ENCODE data around the gene GPR137.
A peak's percentile ranks its signal among the peaks of the same experiment; 100 is the strongest.

GPR137 gene

DNA sequence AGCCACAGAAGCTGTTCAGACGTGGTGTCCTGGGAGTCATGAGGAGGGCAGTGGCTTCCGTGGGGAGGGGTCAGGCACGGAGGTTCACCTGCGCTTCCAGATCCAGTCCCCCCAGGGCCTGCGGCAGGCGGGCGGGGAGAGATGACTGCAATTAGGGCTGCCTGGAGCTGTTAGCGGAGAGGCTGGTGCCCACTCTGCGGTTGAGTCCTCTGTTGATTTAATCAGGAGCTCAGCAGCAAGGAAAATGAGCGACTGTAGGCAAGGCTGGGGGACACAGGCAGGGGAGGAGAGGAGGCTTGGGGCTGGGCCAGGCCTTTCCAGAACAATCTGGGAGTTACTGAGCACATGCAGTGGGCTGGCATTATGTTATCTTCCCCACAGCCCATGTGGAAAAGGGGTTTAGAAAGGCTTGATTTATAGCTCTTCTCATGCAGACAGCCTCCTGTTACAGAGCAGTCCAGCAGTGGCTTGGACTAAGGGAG is 21.2 kb upstream of the GPR137 start:
- no peak for DNase-seq (ENCODE audit: low spot score)

- no peak for DNase-seq (ENCODE audit: low spot score)
These were observed 20.2 kb upstream of the GPR137 start for GRCh38 chr11:64265176-64266160.

DNA sequence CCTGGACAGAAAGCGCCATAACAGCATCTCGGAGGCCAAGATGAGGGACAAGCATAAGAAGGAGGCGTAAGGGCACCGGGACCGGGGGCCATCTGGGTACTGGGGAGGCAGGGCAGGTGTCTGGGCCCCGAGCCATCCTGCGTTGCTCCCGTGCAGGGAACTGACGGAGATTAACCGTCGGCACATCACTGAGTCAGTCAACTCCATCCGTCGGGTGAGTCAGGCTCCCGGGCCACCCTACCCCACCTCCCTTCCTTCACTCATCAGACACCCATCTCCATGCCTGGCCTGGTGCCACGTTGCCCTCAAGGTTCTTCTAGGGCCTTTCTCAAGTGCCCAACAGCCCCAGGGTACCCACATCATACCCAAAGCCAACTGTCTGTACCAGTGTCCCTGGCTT is 19.3 kb upstream of the GPR137 start:
- no peak for DNase-seq (ENCODE audit: low spot score)

DNA sequence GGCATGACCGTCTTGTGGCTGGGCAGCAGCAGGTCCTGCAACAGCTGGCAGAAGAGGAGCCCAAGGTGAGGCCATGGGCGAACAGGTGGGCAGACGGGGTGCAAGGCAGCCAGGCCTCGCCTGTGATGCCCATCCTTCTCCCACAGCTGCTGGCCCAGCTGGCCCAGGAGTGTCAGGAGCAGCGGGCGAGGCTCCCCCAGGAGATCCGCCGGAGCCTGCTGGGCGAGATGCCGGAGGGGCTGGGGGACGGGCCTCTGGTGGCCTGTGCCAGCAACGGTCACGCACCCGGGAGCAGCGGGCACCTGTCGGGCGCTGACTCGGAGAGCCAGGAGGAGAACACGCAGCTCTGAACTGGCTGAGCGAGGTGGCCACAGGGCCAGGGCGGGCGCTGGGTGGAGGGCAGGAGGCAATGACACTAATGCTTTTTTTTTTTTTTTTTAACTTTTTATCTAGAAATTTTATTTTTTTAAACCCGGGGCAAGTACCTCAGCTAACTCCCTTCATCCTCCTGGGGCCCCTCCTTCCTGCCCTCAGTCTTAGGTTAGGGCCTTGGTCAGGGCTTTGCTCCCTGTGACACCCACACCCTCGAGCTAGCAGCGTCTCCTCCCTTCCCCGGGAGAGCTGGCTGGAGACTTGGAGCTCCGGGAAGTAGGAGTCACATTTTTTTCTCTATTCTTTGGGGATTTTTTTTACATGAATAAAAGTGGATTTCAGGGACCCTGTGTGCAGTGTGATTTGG is 18.3 kb upstream of the GPR137 start:
- no peak for DNase-seq (ENCODE audit: low spot score)

DNA sequence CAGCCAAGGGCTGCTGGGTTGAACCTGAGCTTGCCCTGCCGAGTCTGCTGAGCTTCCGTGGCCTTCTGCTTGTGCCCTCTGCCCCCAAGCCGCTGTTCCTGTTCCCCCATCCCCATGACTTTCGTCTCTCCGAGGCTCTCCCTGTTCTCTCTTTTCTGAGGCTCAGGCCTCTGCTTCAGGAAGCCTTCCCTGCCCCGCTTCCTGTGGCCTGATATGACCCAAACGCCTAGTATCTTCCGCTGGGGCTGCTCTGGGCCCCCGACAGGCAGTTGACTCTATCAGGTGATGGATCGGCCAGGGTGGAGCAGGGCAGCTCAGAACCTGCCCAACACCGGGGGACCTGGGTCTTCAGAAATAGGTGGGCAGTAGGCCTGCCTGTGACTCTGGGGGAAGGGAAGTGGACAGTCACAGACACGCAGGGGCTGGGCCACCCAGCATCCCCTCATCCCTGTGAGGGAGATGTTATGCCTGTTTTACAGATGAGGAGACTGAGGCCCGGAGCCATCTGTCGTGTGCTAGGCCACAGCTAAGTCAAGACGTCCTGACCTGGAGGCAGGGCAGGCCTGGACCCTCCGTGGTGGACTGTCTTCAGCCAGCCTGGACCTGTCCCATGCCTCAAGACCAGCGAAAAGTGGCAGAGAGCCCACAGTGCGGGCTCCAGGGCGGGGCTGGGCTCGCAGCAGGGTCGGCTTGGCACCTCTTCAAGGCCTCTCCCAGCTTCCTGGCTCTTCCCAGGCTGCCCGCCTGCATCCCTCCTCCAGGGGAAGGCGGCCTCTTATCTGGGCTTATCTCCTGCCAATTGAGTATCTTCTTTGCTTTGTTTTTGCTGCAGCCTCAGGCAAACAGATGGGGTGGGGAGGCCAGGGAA is 17.4 kb upstream of the GPR137 start:
- no peak for DNase-seq (ENCODE audit: low spot score)

- peak; percentile 60 for DNase-seq (ENCODE audit: low spot score)
These were observed 16.6 kb upstream of the GPR137 start for GRCh38 chr11:64268893-64269539.

DNA sequence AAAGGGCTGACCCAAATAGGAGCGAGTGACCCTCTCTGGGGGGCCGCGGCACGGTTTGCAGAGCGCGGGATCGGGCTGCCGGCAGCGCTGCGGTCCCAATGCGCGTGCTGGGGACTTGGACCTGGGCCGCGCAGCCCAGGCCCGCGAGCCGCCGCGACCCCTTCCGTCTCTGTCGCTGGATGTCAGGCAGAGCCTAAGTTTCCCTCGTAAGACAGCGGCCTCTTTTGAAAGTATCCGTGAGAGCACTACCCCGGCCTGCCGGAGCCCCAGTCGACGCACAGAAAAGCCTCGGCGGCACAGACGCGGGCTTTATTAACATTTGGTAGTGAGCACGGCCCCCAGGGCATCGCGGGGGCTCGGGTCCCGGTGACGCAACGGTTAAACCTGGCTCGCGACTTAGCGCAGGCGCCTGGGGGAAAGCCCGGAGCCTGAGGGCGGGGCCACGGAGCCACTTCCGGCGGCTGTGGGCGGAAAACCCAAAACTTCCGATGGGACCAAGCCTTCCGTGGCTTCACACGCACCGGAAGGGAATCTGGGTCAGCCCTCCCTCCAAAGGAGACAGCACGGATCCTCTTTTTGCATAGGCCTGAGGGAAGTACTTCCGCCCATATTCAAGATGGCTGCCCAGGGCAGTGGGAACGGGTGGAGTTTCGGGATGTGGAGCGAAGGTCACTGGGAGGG is 16.0 kb upstream of the GPR137 start:
- peak; percentile 100 for DNase-seq (ENCODE audit: low spot score)

DNA sequence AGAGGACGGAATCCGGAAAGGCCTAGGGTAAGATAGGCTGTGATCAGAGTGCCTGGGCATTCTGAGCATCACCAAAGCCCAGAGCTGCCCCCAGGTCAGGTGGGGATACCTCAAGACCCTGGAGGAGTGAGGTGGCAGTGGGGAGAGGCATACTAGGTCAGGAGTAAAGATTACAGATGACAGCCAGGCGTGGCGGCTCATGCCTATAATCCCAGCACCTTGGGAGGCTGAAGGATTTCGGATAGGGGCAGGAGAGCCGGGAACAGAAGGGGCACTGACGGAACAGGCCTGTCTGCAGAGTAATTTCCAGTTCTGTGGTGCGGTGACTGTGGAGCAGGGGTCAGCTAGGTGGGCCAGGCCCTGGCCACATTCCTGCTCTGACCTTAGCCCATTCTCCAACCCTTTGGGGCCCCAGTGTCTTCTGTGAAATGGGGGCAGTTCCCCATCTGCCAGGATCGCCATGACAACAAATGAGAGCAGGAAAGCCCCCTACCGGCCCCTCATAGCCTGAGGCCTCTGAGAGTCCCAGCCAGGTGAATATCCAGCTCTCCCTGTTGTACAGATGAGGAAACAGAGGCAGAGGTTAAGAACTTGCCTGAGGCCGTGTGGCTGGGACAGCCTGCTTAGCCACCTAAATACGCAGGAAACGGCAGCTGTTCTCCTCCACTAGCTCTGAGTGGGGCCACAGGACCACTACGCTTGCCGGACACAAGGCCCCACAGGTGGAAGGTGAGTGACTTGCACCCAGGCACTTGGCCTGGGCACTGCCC is 10.4 kb upstream of the GPR137 start:
- no peak for DNase-seq (ENCODE audit: low spot score)

- no peak for DNase-seq (ENCODE audit: low spot score)
These were observed 9.8 kb upstream of the GPR137 start for GRCh38 chr11:64275841-64276240.

DNA sequence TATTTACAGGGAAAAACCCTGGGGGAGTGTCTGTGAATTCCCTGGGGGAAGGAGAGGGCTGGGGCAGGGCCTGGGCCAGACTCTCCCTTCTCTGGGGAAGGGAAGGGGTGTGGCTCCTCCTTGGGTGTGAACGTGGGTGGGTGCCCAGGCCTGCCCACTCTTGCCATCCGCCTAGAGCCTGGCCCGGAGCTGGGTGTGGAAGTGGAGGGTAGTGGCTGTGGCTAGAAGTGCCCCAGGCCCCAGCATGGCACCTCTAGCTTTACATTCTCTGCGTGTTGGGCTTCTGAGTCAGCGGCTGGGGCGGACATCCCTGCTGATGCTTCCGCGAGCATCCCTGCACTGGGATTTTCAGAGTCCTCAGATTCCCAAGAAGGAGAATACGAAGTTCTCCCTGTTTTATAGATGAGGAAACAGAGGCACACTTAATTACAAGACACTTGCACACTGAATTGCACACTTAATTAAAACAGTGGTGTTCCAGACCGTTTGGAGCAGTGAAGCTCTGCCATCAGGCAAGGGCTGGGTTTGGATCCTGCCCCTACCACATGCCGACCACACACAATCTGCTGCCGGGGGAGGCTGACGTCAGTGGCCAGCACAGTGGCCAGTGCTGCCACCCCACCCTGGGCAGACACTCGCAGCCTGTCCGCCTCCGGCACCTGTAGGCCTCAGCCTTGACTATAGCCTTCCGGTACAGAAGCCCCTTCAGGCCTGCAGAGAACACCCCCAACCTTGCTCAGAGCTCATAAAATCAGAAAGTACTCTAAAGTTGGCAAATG is 8.8 kb upstream of the GPR137 start:
- no peak for DNase-seq (ENCODE audit: low spot score)

DNA sequence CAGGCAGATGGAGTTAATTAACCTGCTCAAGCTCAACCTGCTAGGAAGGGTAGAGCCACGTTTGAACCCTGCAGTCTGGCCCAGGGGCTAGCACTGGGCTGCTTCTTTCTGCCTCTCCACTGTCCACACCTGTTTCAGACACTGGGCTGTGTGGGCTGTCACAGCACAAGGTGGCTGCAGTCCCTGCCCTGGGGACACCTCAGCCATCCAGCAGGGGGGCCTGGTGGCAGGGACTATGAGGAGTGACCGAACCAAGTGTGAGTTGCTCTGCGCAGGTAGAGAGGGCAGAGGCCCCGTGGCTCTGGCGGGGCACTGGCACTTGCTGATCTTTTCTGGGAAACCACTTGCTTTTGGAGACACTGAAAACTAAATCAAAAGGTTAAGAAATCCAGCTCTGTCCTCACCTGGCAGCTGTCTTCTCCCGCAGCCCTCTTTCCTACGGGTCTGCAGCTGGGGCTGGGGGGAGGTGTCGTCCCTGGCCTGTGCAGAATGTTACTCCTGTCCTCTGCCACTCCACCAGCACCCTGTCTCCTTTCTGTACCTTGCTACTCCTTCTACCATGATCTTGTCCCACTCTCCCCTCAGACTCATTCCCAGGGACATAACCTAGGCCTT is 7.0 kb upstream of the GPR137 start:
- no peak for DNase-seq (ENCODE audit: low spot score)

DNA sequence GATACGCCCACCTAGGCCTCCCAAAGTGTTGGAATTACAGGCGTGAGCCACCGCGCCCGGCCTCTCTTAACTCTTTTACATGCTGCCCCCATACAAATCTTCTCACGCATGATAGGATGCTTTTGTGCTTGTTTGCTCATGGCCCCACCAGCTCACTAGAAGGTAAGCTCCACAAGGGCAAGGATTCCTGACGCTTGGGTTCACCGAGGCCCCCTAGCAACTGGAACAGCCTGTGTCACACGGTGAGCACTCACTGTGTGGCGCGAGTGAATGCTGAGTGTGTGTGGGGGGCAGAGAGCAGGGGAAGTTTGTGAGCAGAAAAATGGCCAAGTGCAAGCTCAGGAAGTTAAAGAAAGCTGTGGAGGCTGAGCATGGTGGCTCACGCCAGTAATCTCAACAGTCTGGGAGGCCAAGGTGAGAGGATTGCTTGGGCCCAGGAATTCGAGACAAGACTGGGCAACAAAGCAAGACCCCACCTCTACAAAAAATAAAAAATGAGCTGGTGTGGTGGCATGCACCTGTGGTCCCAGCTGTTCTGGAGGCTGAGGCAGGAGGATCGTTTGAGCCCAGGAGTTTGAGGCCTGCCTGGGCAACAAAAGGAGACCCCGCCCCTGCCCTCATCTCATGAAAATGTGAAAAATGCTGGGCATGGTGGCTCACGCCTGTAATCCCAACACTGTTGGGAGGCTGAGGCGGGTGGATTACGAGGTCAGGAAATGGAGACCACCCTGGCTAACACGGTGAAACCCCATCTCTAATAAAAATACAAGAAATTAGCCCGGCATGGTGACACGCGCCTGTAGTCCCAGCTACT is 3.5 kb upstream of the GPR137 start:
- no peak for DNase-seq (ENCODE audit: low spot score)

GRCh38 chr11:64283092-64283491 is 2.6 kb upstream of the GPR137 start:
- DNase-seq (ENCODE audit: low spot score): no peak

DNA sequence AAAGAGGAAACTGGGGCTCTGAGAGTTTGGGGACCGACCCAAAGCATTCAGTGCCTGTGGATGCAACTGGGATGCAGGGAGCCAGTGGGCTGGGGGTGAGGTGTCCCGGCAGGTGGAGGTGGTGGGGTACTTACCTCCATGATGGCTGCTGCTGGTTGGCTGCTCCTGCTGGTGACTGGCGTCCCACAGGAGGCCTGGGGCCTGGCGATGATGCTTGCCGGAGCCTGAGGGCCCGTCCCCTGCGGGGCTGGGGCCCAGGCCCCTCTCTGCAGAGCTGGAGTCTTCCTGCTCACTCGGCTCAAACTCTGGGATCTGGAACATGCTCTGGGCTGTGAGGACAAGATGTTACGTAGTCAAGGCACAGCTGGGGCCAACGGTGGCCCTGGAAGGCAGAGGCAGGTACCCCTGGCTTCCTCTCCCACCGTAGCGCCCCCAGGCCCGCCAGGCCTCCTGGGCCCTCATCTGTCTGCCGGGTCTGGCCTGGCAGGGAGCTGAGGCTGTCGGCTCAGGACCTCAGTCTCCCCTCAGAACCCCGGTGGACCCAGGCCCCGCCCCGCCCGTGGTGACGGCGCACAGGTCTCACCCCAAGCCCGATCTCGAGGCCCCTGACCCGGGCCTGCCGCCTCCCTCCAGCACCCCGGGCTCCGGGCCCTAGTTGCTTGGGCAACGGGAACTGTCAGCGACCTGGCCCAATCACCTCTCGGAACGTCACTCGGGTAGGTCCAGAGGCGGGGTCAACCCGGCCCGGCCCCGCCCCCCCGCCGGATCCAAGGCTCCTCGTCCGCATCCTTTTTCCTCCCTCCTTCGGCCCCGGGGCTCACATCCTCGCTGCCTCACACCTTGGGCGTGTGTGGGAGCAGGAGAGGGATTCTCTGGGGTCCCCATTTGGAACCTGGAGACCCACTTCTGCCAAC is 1.3 kb upstream of the GPR137 start, which contains the start of gene BAD:
Gene BAD, minus strand, starts transcription at position 618 of the 914 bp plus-strand sequence. Its CDS starts 297 bp downstream, at position 321.
- peak; percentile 96 for DNase-seq (ENCODE audit: low spot score)

- no peak for DNase-seq (ENCODE audit: low spot score)
These were observed 495 bp downstream of the GPR137 start for GRCh38 chr11:64285885-64286800.

- DNase-seq (ENCODE audit: low spot score): no peak
These were observed 1.1 kb downstream of the GPR137 start for GRCh38 chr11:64286801-64287159.
